Measurements from ENCODE around the gene MS4A13.
"Not testable (repeated sequence)": the region's sequence is repeated elsewhere in the genome, so short reads cannot be mapped to it uniquely, and the experiment has no call there.

MS4A13 gene

DNA sequence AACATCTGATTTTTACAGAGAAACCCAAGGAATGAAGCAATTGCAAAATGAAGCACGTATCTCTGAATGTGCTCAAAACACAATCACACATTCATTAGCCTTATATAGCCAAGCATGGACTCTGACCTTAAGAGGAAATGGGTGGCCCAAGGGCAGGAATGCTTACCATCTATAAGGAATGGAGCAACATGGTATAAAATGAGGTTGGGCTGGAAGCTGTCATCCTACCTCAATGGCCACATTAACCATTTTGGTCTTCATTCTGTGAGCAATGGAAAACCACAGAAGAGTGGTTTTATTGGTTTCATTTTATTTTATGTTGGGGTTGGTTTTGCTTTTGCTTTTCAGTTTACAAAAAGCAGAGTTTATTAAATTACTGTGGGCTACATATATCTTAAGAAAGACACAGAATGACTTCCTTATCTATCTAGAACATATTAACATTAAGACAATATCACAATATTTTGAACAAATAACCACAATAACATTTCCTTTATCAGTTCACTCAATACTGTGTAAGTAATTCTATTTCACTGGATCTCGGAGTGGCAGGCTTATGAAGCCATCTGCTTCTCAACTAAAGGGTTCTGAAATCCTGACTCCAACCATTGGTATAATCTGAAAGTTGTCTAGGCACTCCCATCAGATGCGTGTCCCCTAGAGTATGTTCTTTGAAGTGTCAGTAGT, 10.8 kb upstream of the MS4A13 start:
- no peak overlapping the region for H3K27ac Mint-ChIP-seq (ENCODE audit: low read depth)
- H3K36me3 Mint-ChIP-seq (ENCODE audit: insufficient read depth), result no peaks in the 10 kb centered on the region
- no peak for DNase-seq (ENCODE audit: low spot score in 2 of 2)
- peaks cover 12% of the 10 kb centered on the region for H3K4me1 Mint-ChIP-seq
- peaks cover 29% of the 10 kb centered on the region for H3K27me3 Mint-ChIP-seq
- H3K9me3 Mint-ChIP-seq, result no peaks in the 10 kb centered on the region
- ATAC-seq (replicated peaks; ENCODE audit: extremely low read depth, poor library complexity, severe bottlenecking), result no peak
- H3K4me3 Mint-ChIP-seq, result no peak overlapping the region

DNA sequence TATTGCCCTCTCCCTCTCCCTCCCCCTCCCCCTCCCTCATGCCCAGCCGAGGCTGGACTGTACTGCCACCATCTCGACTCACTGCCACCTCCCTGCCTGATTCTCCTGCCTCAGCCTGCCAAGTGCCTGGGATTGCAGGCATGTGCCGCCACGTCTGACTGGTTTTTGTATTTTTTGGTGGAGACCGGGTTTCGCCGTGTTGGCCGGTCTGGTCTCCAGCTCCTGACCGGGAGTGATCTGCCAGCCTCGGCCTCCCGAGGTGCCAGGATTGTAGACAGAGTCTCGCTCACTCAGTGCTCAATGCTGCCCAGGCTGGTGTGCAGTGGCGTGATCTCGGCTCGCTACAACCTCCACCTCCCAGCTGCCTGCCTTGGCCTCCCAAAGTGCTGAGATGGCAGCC, 5.6 kb upstream of the MS4A13 start:
- H3K36me3 Mint-ChIP-seq (ENCODE audit: insufficient read depth); H3K4me3 Mint-ChIP-seq; ATAC-seq (replicated peaks; ENCODE audit: extremely low read depth, poor library complexity, severe bottlenecking); H3K27ac Mint-ChIP-seq (ENCODE audit: low read depth); H3K4me1 Mint-ChIP-seq; H3K9me3 Mint-ChIP-seq; DNase-seq (ENCODE audit: low spot score in 2 of 2): not testable (repeated sequence)
- H3K27me3 Mint-ChIP-seq, result peaks cover 13% of the 10 kb centered on the region

DNA sequence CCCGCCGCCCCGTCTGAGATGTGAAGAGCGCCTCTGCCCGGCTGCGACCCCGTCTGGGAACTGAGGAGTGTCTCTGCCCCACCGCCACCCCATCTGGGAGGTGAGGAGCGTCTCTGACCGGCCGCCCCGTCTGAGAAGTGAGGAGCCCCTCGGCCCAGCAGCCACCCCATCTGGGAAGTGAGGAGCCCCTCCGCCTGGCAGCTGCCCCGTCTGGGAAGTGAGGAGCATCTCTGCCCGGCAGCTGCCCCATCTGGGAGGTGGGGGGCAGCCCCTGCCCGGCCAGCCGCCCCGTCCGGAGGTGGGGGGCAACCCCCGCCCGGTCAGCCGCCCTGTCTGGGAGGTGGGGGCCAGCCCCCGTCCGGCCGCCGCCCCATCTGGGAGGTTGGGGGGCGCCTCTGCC, 5.0 kb upstream of the MS4A13 start:
- H3K9me3 Mint-ChIP-seq; H3K27ac Mint-ChIP-seq (ENCODE audit: low read depth); H3K36me3 Mint-ChIP-seq (ENCODE audit: insufficient read depth); ATAC-seq (replicated peaks; ENCODE audit: extremely low read depth, poor library complexity, severe bottlenecking); H3K4me3 Mint-ChIP-seq; DNase-seq (ENCODE audit: low spot score in 2 of 2); H3K4me1 Mint-ChIP-seq: not testable (repeated sequence)
- H3K27me3 Mint-ChIP-seq, result peaks cover 14% of the 10 kb centered on the region

DNA sequence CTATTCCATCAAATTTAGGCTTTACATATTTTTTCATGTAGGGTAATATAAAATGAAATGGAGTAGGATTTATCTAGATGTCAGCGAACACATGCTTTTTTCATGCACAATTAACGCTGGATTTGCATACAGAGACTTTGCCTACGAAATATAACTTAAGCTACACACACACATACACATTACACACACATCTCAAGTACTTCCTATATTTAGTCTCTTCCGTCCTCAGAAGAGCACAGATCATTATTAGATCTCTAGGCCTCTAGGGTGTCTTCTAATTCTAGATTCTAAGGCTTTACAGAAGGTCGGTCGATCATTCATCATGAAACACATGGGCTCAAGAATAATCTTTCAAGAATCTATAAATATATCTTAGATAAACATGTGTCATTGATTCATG, 3.8 kb upstream of the MS4A13 start:
- no peaks in the 10 kb centered on the region for H3K4me1 Mint-ChIP-seq
- H3K27me3 Mint-ChIP-seq, result peaks cover 25% of the 10 kb centered on the region
- no peaks in the 10 kb centered on the region for H3K9me3 Mint-ChIP-seq
- no peak overlapping the region for H3K4me3 Mint-ChIP-seq
- ATAC-seq (replicated peaks; ENCODE audit: extremely low read depth, poor library complexity, severe bottlenecking), result no peak
- no peak for DNase-seq (ENCODE audit: low spot score in 2 of 2)
- H3K27ac Mint-ChIP-seq (ENCODE audit: low read depth), result no peak overlapping the region
- no peaks in the 10 kb centered on the region for H3K36me3 Mint-ChIP-seq (ENCODE audit: insufficient read depth)

DNA sequence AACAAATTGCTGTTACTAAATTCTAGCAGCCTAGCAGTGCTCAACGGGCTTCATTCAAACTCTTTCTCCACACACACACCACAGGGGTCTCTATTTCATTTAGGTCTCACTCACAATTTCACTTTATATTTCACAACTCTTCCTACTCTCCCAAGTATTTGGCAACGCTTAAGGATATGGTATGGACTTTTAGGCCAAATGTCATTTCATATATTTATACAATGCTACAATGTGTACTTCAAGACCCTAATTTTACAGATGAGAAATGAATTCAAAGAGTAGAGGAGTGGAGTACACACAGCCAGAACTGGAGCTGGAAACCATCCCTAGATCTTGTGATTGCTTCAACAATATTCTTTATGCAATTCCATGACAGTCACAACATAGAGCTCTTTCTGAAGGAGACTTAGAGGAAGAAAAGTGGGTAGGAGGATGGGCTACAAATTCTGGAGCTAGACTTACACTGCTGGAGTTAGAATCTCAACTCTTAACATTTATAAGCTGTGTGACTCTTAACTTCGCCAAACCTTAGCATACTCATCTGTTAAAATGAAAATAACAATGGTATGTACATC, 2.5 kb upstream of the MS4A13 start:
- H3K9me3 Mint-ChIP-seq, result no peaks in the 10 kb centered on the region
- no peaks in the 10 kb centered on the region for H3K36me3 Mint-ChIP-seq (ENCODE audit: insufficient read depth)
- no peak for ATAC-seq (replicated peaks; ENCODE audit: extremely low read depth, poor library complexity, severe bottlenecking)
- H3K27ac Mint-ChIP-seq (ENCODE audit: low read depth), result no peak overlapping the region
- DNase-seq (ENCODE audit: low spot score in 2 of 2), result no peak
- no peak overlapping the region for H3K4me3 Mint-ChIP-seq
- H3K4me1 Mint-ChIP-seq, result no peaks in the 10 kb centered on the region
- peaks cover 21% of the 10 kb centered on the region for H3K27me3 Mint-ChIP-seq

DNA sequence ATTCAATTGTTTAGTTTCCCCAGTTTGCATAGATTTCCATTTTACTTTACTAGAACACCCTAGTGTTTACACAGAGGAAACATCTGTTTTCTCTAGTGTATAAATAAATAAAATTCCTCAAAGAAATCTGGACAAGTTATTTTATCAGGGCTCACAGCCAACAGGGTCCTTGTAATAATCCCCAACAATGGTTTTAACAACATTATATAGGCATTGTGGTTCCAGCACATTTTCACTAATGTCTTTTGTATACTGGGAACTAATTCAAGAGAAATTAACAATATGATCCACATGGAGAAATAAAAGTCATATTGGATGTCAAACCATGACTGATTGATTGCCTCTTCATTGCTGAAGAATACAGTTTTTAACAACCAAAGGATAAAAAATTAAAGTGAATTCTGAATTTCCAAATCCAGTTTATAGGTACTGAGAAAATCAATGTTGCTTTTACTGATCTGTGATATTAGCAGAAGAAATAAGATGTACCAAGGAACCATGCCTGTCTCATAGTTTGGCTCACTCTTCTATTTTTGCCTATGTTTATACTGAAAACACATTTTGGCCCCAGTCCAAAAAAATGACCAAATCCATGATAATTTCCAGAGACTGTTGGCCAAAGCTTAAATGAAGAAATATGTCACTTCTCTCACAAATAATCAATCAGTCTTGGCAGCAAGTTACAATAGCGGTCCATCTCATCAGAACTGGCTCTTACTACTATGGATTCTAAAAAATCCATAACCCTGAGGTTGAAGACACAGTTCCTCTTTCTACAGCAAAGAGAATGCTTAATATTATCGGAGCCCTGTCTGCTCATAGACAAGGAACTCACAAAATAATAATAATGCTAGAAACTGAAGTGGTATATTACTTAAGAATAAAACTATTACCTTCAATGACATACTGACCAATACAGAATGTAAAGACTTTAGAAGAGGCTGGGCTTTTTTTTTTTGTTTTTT, 1.4 kb upstream of the MS4A13 start:
- H3K9me3 Mint-ChIP-seq, result no peaks in the 10 kb centered on the region
- DNase-seq (ENCODE audit: low spot score in 2 of 2) (no peak), ATAC-seq (replicated peaks; ENCODE audit: extremely low read depth, poor library complexity, severe bottlenecking) (no peak)
- peaks cover 22% of the 10 kb centered on the region for H3K27me3 Mint-ChIP-seq
- no peak overlapping the region for H3K27ac Mint-ChIP-seq (ENCODE audit: low read depth)
- no peak overlapping the region for H3K4me3 Mint-ChIP-seq
- H3K4me1 Mint-ChIP-seq, result no peaks in the 10 kb centered on the region
- H3K36me3 Mint-ChIP-seq (ENCODE audit: insufficient read depth), result no peaks in the 10 kb centered on the region

DNA sequence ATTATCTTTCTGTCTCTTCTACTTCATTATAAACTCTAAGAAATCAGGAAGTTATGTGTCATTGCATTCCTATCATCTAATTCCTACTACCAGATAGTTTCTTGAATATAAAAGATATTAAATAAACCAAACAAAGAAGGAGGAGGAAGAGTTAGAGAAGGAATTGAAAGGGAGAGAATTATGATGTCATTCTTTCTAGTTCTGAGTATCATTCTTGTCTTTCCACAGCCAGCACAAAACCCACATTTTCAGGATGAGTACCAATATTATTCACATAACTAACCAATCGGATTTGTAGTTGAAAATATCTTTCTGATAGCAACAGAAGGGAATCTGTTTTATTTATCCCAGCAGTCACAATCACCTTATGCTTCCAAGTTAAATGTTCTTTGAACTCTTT, 13.3 kb downstream of the MS4A13 start:
- H3K4me3 Mint-ChIP-seq, result no peak overlapping the region
- peaks cover 40% of the 10 kb centered on the region for H3K27me3 Mint-ChIP-seq
- no peaks in the 10 kb centered on the region for H3K4me1 Mint-ChIP-seq
- H3K9me3 Mint-ChIP-seq, result no peaks in the 10 kb centered on the region
- ATAC-seq (replicated peaks; ENCODE audit: extremely low read depth, poor library complexity, severe bottlenecking) (no peak), DNase-seq (ENCODE audit: low spot score in 2 of 2) (no peak)
- no peaks in the 10 kb centered on the region for H3K36me3 Mint-ChIP-seq (ENCODE audit: insufficient read depth)
- no peak overlapping the region for H3K27ac Mint-ChIP-seq (ENCODE audit: low read depth)

DNA sequence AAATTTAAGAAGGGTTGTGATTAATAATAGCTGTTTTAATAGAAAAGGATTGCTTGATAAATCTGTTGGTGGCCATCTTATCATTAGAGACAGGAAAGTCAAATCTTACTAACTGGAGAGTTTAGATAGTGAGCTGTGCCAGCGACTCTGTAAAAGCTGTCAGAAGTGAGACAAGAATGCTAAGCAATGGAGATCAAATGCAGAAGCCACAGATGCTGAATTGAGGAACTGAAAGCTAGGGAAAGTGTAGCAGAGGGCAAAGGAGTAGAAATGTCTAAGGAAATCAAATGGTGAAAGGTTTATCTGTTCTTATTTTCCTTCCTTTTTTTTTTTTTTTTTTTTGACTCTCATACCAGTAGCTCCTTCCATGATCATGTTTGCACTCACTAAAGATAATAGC, 13.7 kb downstream of the MS4A13 start:
- Mint-ChIP-seq H3K27ac (ENCODE audit: low read depth) (no peak overlapping the region), H3K9me3 (no peaks in the 10 kb centered on the region), H3K4me3 (no peak overlapping the region), H3K4me1 (no peaks in the 10 kb centered on the region), H3K27me3 (peaks cover 40% of the 10 kb centered on the region), H3K36me3 (ENCODE audit: insufficient read depth) (no peaks in the 10 kb centered on the region)
- ATAC-seq (replicated peaks; ENCODE audit: extremely low read depth, poor library complexity, severe bottlenecking) (no peak), DNase-seq (ENCODE audit: low spot score in 2 of 2) (no peak)

DNA sequence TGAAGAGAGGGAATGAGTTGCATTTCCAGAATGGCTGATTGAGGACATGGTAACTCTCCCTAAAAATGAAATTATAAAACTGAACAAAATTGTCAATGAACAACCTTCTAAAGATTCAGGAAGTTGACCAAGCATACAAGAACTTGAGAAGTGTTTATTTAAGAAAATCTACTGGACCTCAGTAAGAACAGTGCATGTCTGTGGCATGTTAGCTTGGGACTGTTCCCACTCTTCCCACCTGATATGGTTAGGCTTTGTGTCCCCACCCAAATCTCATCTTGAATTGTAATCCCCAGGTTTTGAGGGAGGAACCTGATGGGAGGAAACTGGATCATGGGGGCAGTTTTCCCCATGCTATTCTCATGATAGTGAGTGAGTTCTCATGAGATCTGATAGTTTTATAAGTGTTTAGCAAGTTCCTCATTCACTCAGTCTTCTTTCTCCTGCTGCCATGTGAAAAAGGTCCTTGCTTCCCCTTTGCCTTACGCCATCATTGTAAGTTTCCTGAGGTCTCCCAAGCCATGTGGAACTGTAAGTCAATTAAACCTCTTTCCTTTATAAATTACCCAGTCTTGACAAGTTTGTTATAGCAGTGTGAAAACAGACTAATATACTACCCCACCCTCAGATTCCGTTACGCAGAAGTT, 15.4 kb downstream of the MS4A13 start:
- no peak overlapping the region for H3K27ac Mint-ChIP-seq (ENCODE audit: low read depth)
- no peaks in the 10 kb centered on the region for H3K4me1 Mint-ChIP-seq
- DNase-seq (ENCODE audit: low spot score in 2 of 2) (no peak), ATAC-seq (replicated peaks; ENCODE audit: extremely low read depth, poor library complexity, severe bottlenecking) (no peak)
- H3K36me3 Mint-ChIP-seq (ENCODE audit: insufficient read depth), result no peaks in the 10 kb centered on the region
- H3K4me3 Mint-ChIP-seq, result no peak overlapping the region
- peaks cover 40% of the 10 kb centered on the region for H3K27me3 Mint-ChIP-seq
- no peaks in the 10 kb centered on the region for H3K9me3 Mint-ChIP-seq

DNA sequence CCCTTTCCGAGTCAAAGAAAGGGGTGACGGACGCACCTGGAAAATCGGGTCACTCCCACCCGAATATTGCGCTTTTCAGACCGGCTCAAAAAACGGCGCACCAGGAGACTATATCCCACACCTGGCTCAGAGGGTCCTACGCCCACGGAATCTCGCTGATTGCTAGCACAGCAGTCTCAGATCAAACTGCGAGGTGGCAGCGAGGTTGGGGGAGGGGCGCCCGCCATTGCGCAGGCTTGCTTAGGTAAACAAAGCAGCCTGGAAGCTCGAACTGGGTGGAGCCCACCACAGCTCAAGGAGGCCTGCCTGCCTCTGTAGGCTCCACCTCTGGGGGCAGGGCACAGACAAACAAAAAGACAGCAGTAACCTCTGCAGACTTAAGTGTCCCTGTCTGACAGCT, 17.2 kb downstream of the MS4A13 start:
- peaks cover 40% of the 10 kb centered on the region for H3K27me3 Mint-ChIP-seq
- H3K27ac Mint-ChIP-seq (ENCODE audit: low read depth); H3K9me3 Mint-ChIP-seq; DNase-seq (ENCODE audit: low spot score in 2 of 2); H3K4me1 Mint-ChIP-seq; H3K36me3 Mint-ChIP-seq (ENCODE audit: insufficient read depth); H3K4me3 Mint-ChIP-seq; ATAC-seq (replicated peaks; ENCODE audit: extremely low read depth, poor library complexity, severe bottlenecking): not testable (repeated sequence)

DNA sequence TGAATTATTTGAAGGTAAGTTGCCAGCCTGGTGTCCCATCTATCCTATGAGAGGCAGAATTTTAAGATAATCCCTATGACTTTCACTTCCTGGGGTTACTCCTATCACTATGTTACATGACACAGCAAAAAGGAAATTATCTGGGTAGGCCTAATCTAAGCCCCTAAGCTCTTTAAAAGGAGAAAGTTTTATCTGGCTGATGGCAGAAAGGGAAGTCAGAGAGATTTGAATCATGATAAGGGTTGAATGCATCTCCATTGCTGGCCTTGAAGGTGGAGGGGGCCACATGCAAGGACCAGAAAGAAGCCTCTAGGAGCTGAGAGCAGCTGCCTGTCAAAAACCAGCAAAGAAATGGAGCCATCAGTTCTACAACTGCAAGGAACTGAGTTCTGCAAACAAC, 23.4 kb downstream of the MS4A13 start:
- not testable (repeated sequence) for H3K36me3 Mint-ChIP-seq (ENCODE audit: insufficient read depth); ATAC-seq (replicated peaks; ENCODE audit: extremely low read depth, poor library complexity, severe bottlenecking); H3K4me3 Mint-ChIP-seq; H3K9me3 Mint-ChIP-seq; H3K27ac Mint-ChIP-seq (ENCODE audit: low read depth); H3K4me1 Mint-ChIP-seq; DNase-seq (ENCODE audit: low spot score in 2 of 2)
- H3K27me3 Mint-ChIP-seq, result peaks cover 33% of the 10 kb centered on the region

DNA sequence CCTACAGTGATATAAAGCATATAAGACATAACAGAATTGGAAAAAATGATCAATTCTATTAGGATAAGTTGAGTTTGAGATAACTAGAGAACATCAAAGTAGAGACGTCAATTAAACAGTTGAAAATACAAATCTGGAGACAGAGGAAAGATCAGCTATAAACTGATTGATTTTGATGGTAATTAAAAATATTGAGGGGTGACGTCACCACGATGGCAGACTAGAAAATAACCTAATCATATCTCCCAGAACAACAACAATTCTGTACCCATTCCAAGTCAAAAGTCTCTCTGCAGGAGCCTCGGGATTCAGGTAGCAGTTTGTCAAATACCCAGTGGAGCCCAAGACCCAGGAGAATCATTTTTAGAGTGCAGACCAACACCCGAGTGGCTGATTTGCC, 28.9 kb downstream of the MS4A13 start:
- Mint-ChIP-seq H3K27me3 (peaks cover 72% of the 10 kb centered on the region), H3K27ac (ENCODE audit: low read depth) (no peak overlapping the region), H3K36me3 (ENCODE audit: insufficient read depth) (peaks cover 3% of the 10 kb centered on the region), H3K4me3 (no peak overlapping the region), H3K4me1 (no peaks in the 10 kb centered on the region), H3K9me3 (peaks cover 4% of the 10 kb centered on the region)
- DNase-seq (ENCODE audit: low spot score in 2 of 2) (no peak), ATAC-seq (replicated peaks; ENCODE audit: extremely low read depth, poor library complexity, severe bottlenecking) (no peak)
